HG02943 (cell line): Measurements from ENCODE around the gene MYH11.
"Not testable (repeated sequence)": the region's sequence is repeated elsewhere in the genome, so short reads cannot be mapped to it uniquely, and the experiment has no call there.

Experiments
- ATAC-seq: cut with Tn5 transposase; IDR thresholded peaks from one replicate; pipeline ENCODE4 v1.9.1; 2021; ENCODE audit warnings: mild to moderate bottlenecking, low read depth, moderate library complexity; ENCODE audit not compliant: unreplicated experiment

The MYH11 gene

DNA sequence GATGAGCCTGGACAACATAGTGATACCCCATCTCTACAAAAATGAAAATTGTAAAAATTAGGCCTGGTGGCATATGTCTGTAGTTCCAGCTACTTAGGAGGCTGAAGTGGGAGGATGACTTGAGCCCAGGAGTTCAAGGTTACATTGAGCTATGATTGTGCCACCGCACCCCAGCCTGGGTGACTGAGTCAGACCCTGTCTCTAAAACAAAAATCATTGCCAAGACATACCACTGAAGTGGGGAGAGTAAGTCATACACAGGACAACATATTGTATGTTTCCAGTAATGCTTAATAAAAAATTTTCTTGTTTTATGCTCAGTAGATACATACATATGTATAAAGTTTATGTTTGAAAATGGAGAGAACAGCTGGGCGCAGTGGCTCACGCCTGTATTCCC lies 167.5 kb downstream of the MYH11 start:
- ATAC-seq = no peak

DNA sequence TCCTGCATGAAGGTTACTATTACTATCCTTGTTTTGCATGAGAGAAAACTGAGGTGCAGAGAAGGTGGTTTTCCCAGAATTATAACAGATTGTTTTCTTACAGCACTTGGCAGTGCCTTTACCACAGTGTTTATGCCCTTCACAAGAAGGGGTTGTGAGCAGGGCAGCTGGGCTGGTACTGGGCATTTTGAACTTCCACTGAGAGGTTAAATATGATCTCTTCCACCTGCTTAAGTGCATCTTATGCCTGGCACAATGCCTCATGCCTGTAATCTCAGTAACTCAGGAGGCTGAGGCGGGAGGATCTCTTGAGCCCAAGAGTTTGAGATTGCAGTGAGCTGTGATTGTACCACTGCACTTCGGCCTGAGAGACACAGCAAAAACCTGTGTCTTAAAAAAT lies 170.5 kb downstream of the MYH11 start:
- ATAC-seq = no peak

DNA sequence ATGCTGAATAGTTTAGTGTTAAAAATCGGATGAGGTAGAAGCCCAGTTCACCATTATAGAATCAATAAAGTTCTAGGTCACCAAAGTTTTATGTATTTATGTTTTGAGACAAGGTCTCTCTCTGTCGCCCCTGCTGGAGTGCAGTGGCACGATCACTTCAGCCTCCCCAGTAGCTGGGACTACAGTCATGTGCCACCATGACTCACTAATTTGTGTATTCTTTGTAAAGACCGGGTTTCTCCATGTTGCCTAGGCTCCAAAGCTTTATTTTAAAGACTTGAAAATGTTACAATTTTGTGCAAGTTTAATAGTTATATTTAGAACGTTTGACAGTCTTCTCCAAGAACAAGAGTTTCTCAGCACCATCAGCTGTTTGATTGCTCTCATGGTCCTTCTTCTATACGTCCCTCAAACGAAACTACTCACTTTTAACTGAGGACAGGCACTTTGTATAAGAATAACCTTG lies 174.7 kb downstream of the MYH11 start:
- ATAC-seq = no peak

DNA sequence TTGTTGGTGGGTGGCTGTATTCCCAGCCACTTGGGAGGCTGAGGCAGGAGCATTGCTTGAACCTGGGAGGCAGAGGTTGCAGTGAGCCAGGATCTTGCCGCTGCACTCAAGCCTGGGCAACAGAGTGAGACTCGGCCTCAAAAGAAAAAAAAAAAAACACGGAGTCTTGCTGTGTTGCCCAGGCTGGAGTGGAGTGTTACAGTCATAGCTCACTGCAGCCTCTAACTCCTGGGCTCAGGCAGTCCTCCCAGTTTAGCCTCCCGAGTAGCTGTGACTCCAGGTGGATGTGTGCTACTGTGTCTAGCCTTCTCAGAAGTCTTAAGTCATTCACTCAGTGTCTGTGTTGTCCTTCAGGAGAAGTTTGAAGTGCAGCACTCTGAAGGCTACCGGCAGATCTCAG lies 179.4 kb downstream of the MYH11 start:
- no peak for ATAC-seq

DNA sequence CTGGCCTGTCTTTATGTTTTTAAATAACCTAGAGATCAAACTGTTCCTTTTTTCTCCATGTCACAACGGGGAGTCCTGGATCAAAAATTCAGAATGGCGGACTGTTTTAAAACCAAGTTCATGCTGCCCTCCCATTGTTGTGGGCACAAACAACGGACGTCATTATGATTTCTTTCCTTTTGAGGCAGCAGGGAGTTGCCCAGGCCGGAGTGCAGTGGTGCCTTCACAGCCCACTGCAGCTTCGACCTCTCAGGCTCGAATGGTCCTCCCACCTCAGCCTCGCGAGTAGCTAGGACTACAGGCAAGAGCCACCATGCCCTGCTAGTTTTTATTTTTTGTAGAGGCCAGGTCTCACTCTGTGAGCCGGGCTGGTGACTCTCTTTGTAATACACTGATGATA lies 180.3 kb downstream of the MYH11 start:
- no peak for ATAC-seq

DNA sequence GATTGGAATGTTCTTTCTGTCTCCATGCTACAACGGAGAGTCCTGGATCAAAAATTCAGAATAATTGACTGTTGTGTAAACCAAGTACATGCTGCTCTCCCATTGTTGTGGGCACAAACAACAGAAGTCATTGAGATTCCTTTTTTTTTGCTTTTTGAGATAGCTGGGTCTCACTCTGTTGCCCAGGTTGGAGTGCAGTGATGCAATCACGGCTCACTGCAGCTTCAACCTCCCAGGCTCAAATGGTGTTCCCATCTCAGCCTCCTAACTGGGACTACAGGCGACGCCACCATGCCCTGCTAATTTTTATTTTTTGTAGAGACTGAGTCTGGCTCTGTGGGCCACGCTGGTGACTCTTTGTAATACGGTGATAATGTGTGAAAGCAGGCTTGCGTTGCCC lies 182.3 kb downstream of the MYH11 start:
- no peak for ATAC-seq

DNA sequence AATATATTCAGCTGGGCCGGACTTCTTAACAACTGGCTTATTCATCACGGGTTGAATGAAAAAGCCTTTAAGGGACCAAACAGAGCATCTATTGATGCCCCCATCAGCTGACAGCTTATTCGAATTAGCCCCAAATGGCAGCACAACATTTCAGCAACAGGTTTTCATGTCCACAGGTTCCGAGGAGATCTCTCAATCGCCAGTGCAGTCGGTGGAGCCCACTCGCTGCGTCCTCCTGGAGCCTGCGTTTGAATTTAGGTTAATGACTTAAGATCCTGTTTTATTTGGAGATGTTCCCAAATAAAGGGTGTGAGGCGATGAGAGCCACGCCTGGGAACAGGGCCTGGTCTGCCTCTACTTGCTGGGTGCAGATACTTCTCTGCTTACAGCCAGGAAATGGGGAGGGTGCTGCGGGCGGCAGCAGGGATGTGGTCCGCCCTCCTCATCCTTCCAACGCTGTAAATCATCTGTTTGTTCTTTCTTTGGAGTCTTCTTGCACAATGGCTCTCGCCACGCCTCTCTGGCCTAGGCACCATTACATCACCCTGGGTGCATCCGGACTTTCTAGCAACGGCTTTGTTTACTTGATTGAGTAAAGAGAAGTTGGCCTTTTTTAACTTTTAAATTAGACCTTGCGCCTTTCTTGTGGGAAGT lies 184.2 kb downstream of the MYH11 start:
- ATAC-seq = no peak

DNA sequence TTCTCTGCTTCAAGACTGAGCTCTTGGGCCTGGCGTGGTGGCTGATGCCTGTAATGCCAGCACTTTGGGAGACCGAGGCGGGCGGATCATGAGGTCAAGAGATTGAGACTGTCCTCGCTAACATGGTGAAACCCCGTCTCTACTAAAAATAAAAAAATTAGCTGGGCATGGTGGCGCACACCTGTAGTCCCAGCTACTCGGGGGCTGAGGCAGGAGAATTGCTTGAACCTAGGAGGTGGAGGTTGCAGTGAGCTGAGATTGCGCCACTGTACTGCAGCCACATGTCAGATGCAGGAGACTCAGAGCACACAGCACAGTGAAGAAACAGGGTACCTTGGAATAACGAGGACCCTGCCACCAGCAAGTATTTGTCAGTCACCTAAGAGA lies 184.7 kb downstream of the MYH11 start:
- ATAC-seq = not testable (repeated sequence)

DNA sequence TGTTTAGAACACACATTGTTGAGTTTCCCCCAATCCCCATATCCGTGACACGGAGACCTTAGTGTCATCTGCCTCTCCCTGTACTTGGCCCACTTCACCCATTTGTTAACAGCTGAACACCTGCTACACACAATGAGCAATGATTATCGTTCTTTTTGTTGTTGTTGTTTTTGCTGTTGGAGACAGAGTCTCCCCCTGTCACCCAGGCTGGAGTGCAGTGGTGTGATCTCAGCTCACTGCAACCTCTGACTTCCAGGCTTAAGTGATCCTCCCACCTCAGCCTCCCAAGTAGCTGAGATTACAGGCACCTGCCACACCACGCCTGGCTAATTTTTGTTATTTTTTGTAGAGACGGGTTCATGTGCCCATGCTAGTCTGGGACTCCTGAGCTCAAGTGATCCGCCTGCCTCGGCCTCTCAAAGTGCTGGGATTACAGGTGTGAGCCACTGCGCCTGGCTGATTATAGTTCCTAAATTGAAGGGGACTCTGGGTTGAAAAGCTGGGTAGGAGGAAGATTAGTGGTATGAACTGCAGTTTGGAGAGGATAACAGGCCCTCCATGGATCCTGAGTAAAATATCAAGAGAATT lies 185.2 kb downstream of the MYH11 start:
- ATAC-seq = no peak

DNA sequence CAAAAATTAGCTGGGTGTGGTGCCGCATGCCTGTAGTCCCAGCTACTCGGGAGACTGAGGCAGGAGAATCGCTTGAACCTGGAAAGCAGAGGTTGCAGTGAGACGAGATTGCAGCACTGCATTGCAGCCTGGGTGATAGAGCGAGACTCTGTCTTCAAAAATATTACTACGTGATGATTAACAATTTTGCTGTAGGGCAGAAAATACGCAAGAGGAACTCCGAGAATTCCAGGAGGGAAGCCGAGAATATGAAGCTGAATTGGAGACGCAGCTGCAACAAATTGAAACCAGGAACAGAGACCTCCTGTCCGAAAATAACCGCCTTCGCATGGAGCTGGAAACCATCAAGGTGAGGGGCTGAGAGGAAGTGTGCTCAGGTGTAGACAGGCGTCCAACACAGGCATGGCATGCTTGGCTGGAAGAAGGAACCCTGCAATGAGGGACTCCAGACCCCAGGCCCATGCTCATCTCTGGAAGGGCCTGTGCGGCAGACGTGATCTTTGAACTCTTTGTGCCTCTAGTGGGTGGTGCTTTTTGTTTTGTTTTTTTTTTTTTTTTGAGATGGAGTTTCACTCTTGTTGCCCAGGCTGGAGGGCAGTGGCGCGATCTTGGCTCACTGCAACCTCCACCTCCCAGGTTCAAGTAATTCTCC lies 189.6 kb downstream of the MYH11 start:
- no peak for ATAC-seq

DNA sequence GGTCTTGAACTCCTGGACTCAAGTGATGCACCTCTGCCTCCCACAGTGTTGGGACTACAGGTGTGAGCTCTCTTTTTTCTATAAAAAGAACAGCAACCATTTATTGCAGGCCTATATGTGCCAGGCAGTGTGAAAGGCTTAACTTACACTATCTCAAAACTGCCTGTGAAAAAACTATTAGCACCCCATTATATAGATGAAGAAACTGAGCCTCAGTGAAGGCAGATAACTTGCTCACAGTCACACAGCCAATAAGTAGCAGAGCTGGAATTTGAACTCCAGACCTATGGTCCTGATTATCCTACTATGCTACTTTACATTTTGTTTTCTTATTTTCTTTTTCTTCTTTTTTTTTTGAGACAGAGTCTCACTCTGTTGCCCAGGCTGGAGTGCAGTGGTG lies 191.7 kb downstream of the MYH11 start:
- no peak for ATAC-seq

DNA sequence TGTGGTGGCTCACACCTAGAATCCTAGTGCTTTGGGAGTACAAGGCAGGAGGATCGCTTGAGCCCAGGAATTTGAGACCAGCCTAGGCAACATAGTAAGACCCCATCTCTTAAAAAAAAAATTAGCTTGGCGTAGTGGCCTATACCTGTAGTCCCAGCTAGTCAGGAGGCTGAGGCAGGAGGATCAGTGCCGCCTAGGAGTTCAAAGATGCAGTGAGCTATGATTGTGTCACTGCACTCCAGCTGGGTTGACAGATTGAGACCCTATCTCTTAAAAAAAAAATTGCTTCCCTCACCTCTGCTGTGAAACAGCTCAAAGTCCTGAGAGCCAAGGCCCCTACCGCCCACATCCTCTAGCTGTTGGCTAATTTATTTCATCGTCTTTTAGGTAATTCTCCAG lies 196.6 kb downstream of the MYH11 start:
- no peak for ATAC-seq

DNA sequence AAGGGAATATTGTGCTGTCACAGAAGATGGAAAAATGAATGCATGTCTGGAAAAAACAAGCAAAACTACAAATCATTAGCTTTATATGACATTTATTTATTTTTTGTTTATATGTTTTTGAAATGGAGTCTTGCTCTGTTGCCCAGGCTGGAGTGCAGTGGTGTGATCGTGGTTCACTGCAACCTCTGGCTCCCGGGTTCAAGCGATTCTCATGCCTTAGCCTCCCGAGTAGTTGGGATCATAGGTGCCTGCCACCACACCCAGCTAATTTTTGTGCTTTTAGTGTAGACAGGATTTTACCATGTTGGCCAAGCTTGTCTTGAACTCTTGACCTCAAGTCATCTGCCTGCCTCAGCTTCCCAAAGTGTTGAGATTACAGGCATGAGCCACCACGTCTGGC lies 198.3 kb downstream of the MYH11 start:
- ATAC-seq = no peak

DNA sequence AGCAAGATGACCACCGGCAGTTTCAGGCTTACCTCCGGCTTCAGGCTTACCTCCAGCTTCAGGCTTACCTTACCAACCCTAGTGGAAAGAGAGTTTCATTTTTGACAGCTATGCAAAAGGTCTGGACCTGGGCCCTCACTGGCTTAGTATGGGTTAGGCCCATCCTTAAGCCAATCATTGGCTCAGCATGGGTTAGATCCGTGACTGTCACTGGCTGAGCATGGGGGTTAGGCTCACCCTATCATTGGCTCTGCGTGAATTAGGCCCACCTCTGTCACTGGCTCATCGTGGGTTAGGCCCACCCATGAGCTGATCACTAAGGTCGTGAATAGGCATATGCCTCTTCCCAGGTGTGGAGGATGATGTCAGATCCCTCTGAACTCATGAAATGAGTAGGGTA lies 198.7 kb downstream of the MYH11 start:
- ATAC-seq = no peak

DNA sequence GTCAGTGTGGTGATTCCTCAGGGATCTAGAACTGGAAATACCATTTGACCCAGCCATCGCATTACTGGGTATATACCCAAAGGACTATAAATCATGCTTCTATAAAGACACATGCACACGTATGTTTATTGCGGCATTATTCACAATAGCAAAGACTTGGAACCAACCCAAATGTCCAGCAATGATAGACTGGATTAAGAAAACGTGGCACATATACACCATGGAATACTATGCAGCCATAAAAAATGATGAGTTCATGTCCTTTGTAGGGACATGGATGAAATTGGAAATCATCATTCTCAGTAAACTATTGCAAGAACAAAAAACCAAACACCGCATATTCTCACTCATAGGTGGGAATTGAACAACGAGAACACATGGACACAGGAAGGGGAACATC lies 201.3 kb downstream of the MYH11 start:
- ATAC-seq = not testable (repeated sequence)

DNA sequence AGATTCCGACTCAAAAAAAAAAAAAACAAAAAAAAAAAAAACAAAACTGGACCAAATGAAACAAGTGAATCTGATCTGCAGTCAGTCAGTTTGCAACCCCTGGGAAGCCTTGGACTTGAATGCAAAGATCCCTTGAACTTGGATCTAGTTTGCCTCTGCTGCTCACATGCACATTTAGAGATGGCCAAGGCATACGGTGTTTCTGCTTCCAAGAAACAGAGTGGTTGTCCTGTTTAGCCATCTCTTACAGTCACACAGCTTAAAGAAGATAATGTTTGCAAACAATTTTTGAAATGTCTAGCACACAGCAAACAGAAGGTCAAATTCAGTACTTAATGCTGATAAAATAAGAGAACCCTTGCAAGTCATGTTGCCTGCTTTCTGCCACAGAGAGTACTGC lies 202.2 kb downstream of the MYH11 start:
- ATAC-seq = no peak

DNA sequence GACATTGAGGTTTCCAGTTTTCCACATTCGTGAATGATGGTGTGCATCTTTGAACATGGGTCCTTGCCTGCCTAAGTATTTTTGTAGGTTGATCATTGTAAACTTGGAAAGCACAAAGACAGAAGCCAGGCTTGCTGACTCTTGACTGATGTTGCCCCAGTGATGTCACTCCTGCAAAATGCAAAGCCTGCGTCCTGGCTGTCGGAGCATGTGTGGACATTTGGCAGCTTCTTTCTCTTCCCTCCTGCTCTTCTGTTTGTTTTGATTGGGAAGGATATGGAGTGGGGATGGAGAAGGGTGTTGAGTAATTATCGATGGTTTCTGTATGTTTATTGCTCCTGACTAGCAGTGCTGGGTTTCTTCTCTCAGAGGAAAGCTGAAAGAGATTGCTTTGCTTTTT lies 203.6 kb downstream of the MYH11 start:
- no peak for ATAC-seq
